MM.1S (cell line): ENCODE data around the gene SCMH1.
"Not testable (repeated sequence)": the region's sequence is repeated elsewhere in the genome, so short reads cannot be mapped to it uniquely, and the experiment has no call there.

Source experiments
- DNase-seq: peaks from one replicate; pipeline ENCODE4 v3.0.0-alpha.2; 2015
- H2AFZ ChIP-seq: fragments of 300-600 bp; sonication (generic); 2 replicates; pipeline ENCODE4 v1.6.0; 2016; ENCODE audit warnings: antibody characterized with exemption, low read length
- H3F3A ChIP-seq: fragments of 300-600 bp; sonication (generic); 2 replicates; pipeline ENCODE4 v1.6.1; 2016; ENCODE audit warnings: mild to moderate bottlenecking, antibody characterized with exemption, low read length, moderate library complexity, mixed read lengths; ENCODE audit not compliant: insufficient read depth
- H3K27ac ChIP-seq: fragments of 300-600 bp; sonication (generic); 2 replicates; pipeline ENCODE4 v1.5.1; 2016; ENCODE audit warnings: mild to moderate bottlenecking, low read length
- H3K27me3 ChIP-seq: fragments of 300-600 bp; sonication (generic); replicated peaks from 2 replicates; pipeline ENCODE4 v1.6.0; 2016; ENCODE audit warnings: low read length; ENCODE audit not compliant: insufficient read depth
- H3K36me3 ChIP-seq: fragments of 300-600 bp; sonication (generic); replicated peaks from 2 replicates; pipeline ENCODE4 v1.6.1; 2016; ENCODE audit warnings: mild to moderate bottlenecking, low read length, mixed read lengths; ENCODE audit not compliant: insufficient read depth
- H3K4me1 ChIP-seq: fragments of 300-600 bp; sonication (generic); 2 replicates; pipeline ENCODE4 v1.6.1; 2016; ENCODE audit warnings: low read length, mixed read lengths
- H3K4me2 ChIP-seq: fragments of 300-600 bp; sonication (generic); 2 replicates; pipeline ENCODE4 v1.6.0; 2016; ENCODE audit warnings: low read depth, low read length
- H3K4me3 ChIP-seq: fragments of 300-600 bp; sonication (generic); 2 replicates; pipeline ENCODE4 v1.5.1; 2016; ENCODE audit warnings: low read length, mixed read lengths
- H3K79me2 ChIP-seq: fragments of 300-600 bp; sonication (generic); 2 replicates; pipeline ENCODE4 v1.6.1; 2016; ENCODE audit warnings: mixed run types, low read length, mixed read lengths
- H3K9ac ChIP-seq: fragments of 300-600 bp; sonication (generic); 2 replicates; pipeline ENCODE4 v1.6.1; 2016; ENCODE audit warnings: low read length, mixed read lengths
- H3K9me2 ChIP-seq: fragments of 300-600 bp; sonication (generic); replicated peaks from 2 replicates; pipeline ENCODE4 v1.6.1; 2016; ENCODE audit warnings: mild to moderate bottlenecking, low read length, mixed read lengths; ENCODE audit not compliant: insufficient read depth
- H3K9me3 ChIP-seq: fragments of 300-600 bp; sonication (generic); replicated peaks from 2 replicates; pipeline ENCODE4 v1.6.1; 2016; ENCODE audit warnings: mild to moderate bottlenecking, low read length, mixed read lengths; ENCODE audit not compliant: insufficient read depth
- H4K20me1 ChIP-seq: fragments of 300-600 bp; sonication (generic); 2 replicates; pipeline ENCODE4 v1.6.1; 2016; ENCODE audit warnings: mild to moderate bottlenecking, low read length, moderate library complexity, mixed read lengths; ENCODE audit not compliant: insufficient read depth
- CTCF ChIP-seq: fragments of 300-600 bp; sonication (generic); IDR thresholded peaks from 2 replicates; pipeline ENCODE4 v1.5.1; 2016; ENCODE audit warnings: antibody characterized with exemption, low read length, mixed read lengths
- EZH2 ChIP-seq: fragments of 300-600 bp; sonication (generic); optimal IDR thresholded peaks from 2 replicates; pipeline ENCODE3; 2017; ENCODE audit warnings: low read depth, mild to moderate bottlenecking, antibody characterized with exemption, low read length, mixed read lengths
- EZH2phosphoT487 ChIP-seq: fragments of 300-600 bp; sonication (generic); IDR thresholded peaks from 2 replicates; pipeline ENCODE4 v1.6.1; 2018; ENCODE audit warnings: antibody characterized with exemption, low read length

SCMH1 gene

GRCh38 chr1:41135196-41135947 is 106.7 kb downstream of the SCMH1 start:
- TF ChIP-seq EZH2 (no peak), EZH2phosphoT487 (no peak), CTCF (no peak)
- H3K79me2 ChIP-seq, result no peaks in the 10 kb centered on the region
- no peaks in the 10 kb centered on the region for H4K20me1 ChIP-seq
- no peaks in the 10 kb centered on the region for H3K9me3 ChIP-seq
- H3K27ac ChIP-seq, result no peak overlapping the region
- no peak for DNase-seq
- H3K9ac ChIP-seq, result no peak overlapping the region
- H3K36me3 ChIP-seq, result no peaks in the 10 kb centered on the region; the same call in 1 of the 2 replicates
- no peaks in the 10 kb centered on the region for H3K27me3 ChIP-seq
- H3F3A ChIP-seq, result no peaks in the 10 kb centered on the region
- H3K4me2 ChIP-seq, result no peak overlapping the region
- H3K9me2 ChIP-seq, result no peaks in the 10 kb centered on the region
- no peak overlapping the region for H3K4me3 ChIP-seq
- H2AFZ ChIP-seq, result no peak overlapping the region
- no peaks in the 10 kb centered on the region for H3K4me1 ChIP-seq

- not testable (repeated sequence) for H4K20me1 ChIP-seq, H3K36me3 ChIP-seq, H3K4me1 ChIP-seq, H3K9ac ChIP-seq, H3K9me3 ChIP-seq, H3K27ac ChIP-seq, H3K9me2 ChIP-seq, H3K4me2 ChIP-seq, H2AFZ ChIP-seq, H3K79me2 ChIP-seq, H3K4me3 ChIP-seq, DNase-seq, H3K27me3 ChIP-seq, H3F3A ChIP-seq
These were observed 107.8 kb downstream of the SCMH1 start for GRCh38 chr1:41134325-41134724.

GRCh38 chr1:41122851-41123518 is 119.1 kb downstream of the SCMH1 start:
- DNase-seq, result no peak
- H3F3A ChIP-seq, result no peaks in the 10 kb centered on the region
- TF ChIP-seq CTCF (peak; percentile 40), EZH2phosphoT487 (no peak)

GRCh38 chr1:41122148-41122547 is 120.0 kb downstream of the SCMH1 start:
- no peaks in the 10 kb centered on the region for H3K9me3 ChIP-seq
- no peaks in the 10 kb centered on the region for H3K4me1 ChIP-seq
- no peaks in the 10 kb centered on the region for H3F3A ChIP-seq
- H3K36me3 ChIP-seq, result no peaks in the 10 kb centered on the region
- DNase-seq, result no peak
- no peak overlapping the region for H3K9ac ChIP-seq
- H3K9me2 ChIP-seq, result no peaks in the 10 kb centered on the region
- no peak overlapping the region for H3K4me3 ChIP-seq
- no peaks in the 10 kb centered on the region for H3K79me2 ChIP-seq
- H3K27me3 ChIP-seq, result no peaks in the 10 kb centered on the region
- no peak overlapping the region for H3K4me2 ChIP-seq
- no peaks in the 10 kb centered on the region for H4K20me1 ChIP-seq
- no peak overlapping the region for H2AFZ ChIP-seq
- no peak overlapping the region for H3K27ac ChIP-seq
- TF ChIP-seq EZH2 (no peak), CTCF (no peak), EZH2phosphoT487 (no peak)

More at GRCh38 chr1:41122851-41123518, 119.1 kb downstream of the SCMH1 start:
- no peak overlapping the region for H2AFZ ChIP-seq
- no peaks in the 10 kb centered on the region for H4K20me1 ChIP-seq
- no peak overlapping the region for H3K4me2 ChIP-seq
- H3K79me2 ChIP-seq, result no peaks in the 10 kb centered on the region
- no peak overlapping the region for H3K9ac ChIP-seq
- no peaks in the 10 kb centered on the region for H3K4me1 ChIP-seq
- no peaks in the 10 kb centered on the region for H3K9me2 ChIP-seq
- no peak overlapping the region for H3K27ac ChIP-seq
- H3K36me3 ChIP-seq, result no peaks in the 10 kb centered on the region
- no peaks in the 10 kb centered on the region for H3K9me3 ChIP-seq
- no peak overlapping the region for H3K4me3 ChIP-seq
- no peaks in the 10 kb centered on the region for H3K27me3 ChIP-seq
